Measurements from ENCODE around the gene TAS2R50. TPM values are rescaled to one million over a fixed set of nuclear protein-coding genes. Genes with fewer than 3 reads are reported as not detected.

TAS2R50 gene
- total and polyA plus RNA-seq, 2 donors (not counting 3 experiments of a cell fraction or from before 2014, with no cell fraction given): 0.12 to 1.5 TPM

- Histone ChIP-seq H3K4me3 (replicated peaks in 1 of 3; ENCODE audit: insufficient read depth in 1 of 3, low read depth in 1 of 3, low read length in 3 of 3) (no peak overlapping the region), H2AFZ (ENCODE audit: low read depth, low read length) (no peak overlapping the region), H3K27me3 (ENCODE audit: control insufficient read depth in 2 of 2, insufficient read depth in 2 of 2, low read length in 2 of 2) (no peaks in the 10 kb centered on the region), H3K79me2 (ENCODE audit: control insufficient read depth, insufficient read depth, low read length) (no peaks in the 10 kb centered on the region), H4K20me1 (replicated peaks; ENCODE audit: control insufficient read depth, extremely low read depth, insufficient read depth, low read length) (peaks cover 2% of the 10 kb centered on the region), H3K4me2 (ENCODE audit: insufficient read depth, low read length) (no peak overlapping the region), H3K9me3 (replicated peaks; ENCODE audit: control insufficient read depth, insufficient read depth, low read length) (no peaks in the 10 kb centered on the region), H3K27ac (ENCODE audit: insufficient read depth, low read depth, low read length) (no peak overlapping the region), H3K36me3 (ENCODE audit: control insufficient read depth in 2 of 2, extremely low read depth in 1 of 2, insufficient read depth in 2 of 2, low read length in 2 of 2) (no peaks in the 10 kb centered on the region), H3K4me1 (ENCODE audit: control insufficient read depth, extremely low read depth, insufficient read depth, low read length) (no peaks in the 10 kb centered on the region), H3K9ac (replicated peaks; ENCODE audit: extremely low read depth, insufficient read depth, low read length) (no peak overlapping the region), H3K9me1 (replicated peaks; ENCODE audit: control insufficient read depth, extremely low read depth, insufficient read depth, low read length) (no peaks in the 10 kb centered on the region)
- dilution Hi-C loops (cut with MboI; ENCODE audit: extremely low pct_ligation_motif_present, low sequenced_read_pairs) (no loop called here), intact Hi-C loops (cut with micrococcal nuclease) (no loop called here)
- POLR2A ChIA-PET: no interaction called here
- FAIRE-seq (no peak), DNase-seq (ENCODE audit: low read depth, low spot score) (no peak)
- TF ChIP-seq CTCF (IDR thresholded peaks at IDR 0.05; ENCODE audit: extremely low read depth in 1 of 2, insufficient read depth in 1 of 2, low read depth in 1 of 2, low read length in 2 of 2): no peak
- TF ChIP-seq POLR2A (IDR thresholded peaks at IDR 0.05; ENCODE audit: low read depth, low read length): no peak
- no peak for TF ChIP-seq EZH2 (IDR thresholded peaks at IDR 0.05; ENCODE audit: borderline replicate concordance, low read depth, low read length, severe bottlenecking)
- TF ChIP-seq GATA2 (IDR thresholded peaks at IDR 0.05; ENCODE audit: insufficient read depth, insufficient read length, low read depth, low read length): no peak
- TF ChIP-seq JUN (IDR thresholded peaks at IDR 0.05; ENCODE audit: borderline replicate concordance, insufficient read depth, insufficient read length, low read depth): no peak
- no peak for TF ChIP-seq POLR2AphosphoS5 (IDR thresholded peaks at IDR 0.05; ENCODE audit: insufficient read depth, low read depth, low read length)
- no peak for TF ChIP-seq MYC (IDR thresholded peaks at IDR 0.05; ENCODE audit: low read depth, low read length)
- no peak for TF ChIP-seq FOS (IDR thresholded peaks at IDR 0.05; ENCODE audit: borderline replicate concordance, insufficient read depth, low read length)
- TF ChIP-seq MAX (IDR thresholded peaks at IDR 0.05; ENCODE audit: insufficient read depth, insufficient read length): no peak
- no TSS peak for BruUV-seq (replicated peaks)
- CTCF ChIA-PET: no interaction called here
Measured at GRCh38 chr12:10936506-10936905, 50.2 kb downstream of the TAS2R50 start.

Other genes with a start within 250 kb of the TAS2R50 start
- gene TAS2R7, start 184.3 kb downstream of the TAS2R50 start, total RNA-seq: not detected in 2 replicates
- not detected in 2 replicates for gene TAS2R7, start 184.3 kb downstream of the TAS2R50 start, polyA plus RNA-seq
- not detected in 2 replicates for gene TAS2R8, start 179.6 kb downstream of the TAS2R50 start, total RNA-seq
- gene TAS2R8, start 179.6 kb downstream of the TAS2R50 start, polyA plus RNA-seq: not detected in 2 replicates
- not detected in 2 replicates for gene TAS2R9, start 176.7 kb downstream of the TAS2R50 start, total RNA-seq
- not detected in 2 replicates for gene TAS2R9, start 176.7 kb downstream of the TAS2R50 start, polyA plus RNA-seq
- 0.66 TPM in 1 of 2 replicates, not detected in the other for gene TAS2R10, start 160.6 kb downstream of the TAS2R50 start, total RNA-seq
- 0.11 and 0.22 TPM in 2 replicates for gene TAS2R10, start 160.6 kb downstream of the TAS2R50 start, polyA plus RNA-seq
- 2.4 and 2.8 TPM in 2 replicates for gene PRR4, start 137.4 kb downstream of the TAS2R50 start, total RNA-seq
- 2.4 and 2.6 TPM in 2 replicates for gene PRR4, start 137.4 kb downstream of the TAS2R50 start, polyA plus RNA-seq
- 16.2 and 17.0 TPM in 2 replicates for gene PRH1, start 102.7 kb downstream of the TAS2R50 start, total RNA-seq
- 2.2 and 2.3 TPM in 2 replicates for gene PRH1, start 102.7 kb downstream of the TAS2R50 start, polyA plus RNA-seq
- gene TAS2R13, start 77.3 kb downstream of the TAS2R50 start, total RNA-seq: 0.97 and 1.7 TPM in 2 replicates
- gene TAS2R13, start 77.3 kb downstream of the TAS2R50 start, polyA plus RNA-seq: 0.04 and 0.08 TPM in 2 replicates
- not detected in 2 replicates for gene PRH2, start 57.7 kb downstream of the TAS2R50 start, total RNA-seq
- gene PRH2, start 57.7 kb downstream of the TAS2R50 start, polyA plus RNA-seq: 0.21 TPM in 1 of 2 replicates, not detected in the other
- gene TAS2R14, start 47.6 kb downstream of the TAS2R50 start, total RNA-seq: 3.0 and 4.2 TPM in 2 replicates
- gene TAS2R14, start 47.6 kb downstream of the TAS2R50 start, polyA plus RNA-seq: 0.76 and 0.91 TPM in 2 replicates
- 2.2 and 3.3 TPM in 2 replicates for gene TAS2R20, start 11.4 kb upstream of the TAS2R50 start, total RNA-seq
- gene TAS2R20, start 11.4 kb upstream of the TAS2R50 start, polyA plus RNA-seq: 0.30 and 0.48 TPM in 2 replicates
- gene TAS2R19, start 35.7 kb upstream of the TAS2R50 start, total RNA-seq: 3.1 and 4.1 TPM in 2 replicates
- 0.12 and 0.29 TPM in 2 replicates for gene TAS2R19, start 35.7 kb upstream of the TAS2R50 start, polyA plus RNA-seq
- gene TAS2R31, start 44.5 kb upstream of the TAS2R50 start, total RNA-seq: 3.2 and 4.3 TPM in 2 replicates
- gene TAS2R31, start 44.5 kb upstream of the TAS2R50 start, polyA plus RNA-seq: 0.12 TPM in 1 of 2 replicates, not detected in the other
- gene TAS2R46, start 75.4 kb upstream of the TAS2R50 start, total RNA-seq: 1.4 and 2.4 TPM in 2 replicates
- 0.14 TPM in 1 of 2 replicates, not detected in the other for gene TAS2R46, start 75.4 kb upstream of the TAS2R50 start, polyA plus RNA-seq
- 0.88 and 1.8 TPM in 2 replicates for gene TAS2R43, start 105.4 kb upstream of the TAS2R50 start, total RNA-seq
- 0.07 TPM in 1 of 2 replicates, not detected in the other for gene TAS2R43, start 105.4 kb upstream of the TAS2R50 start, polyA plus RNA-seq
- gene TAS2R30, start 147.7 kb upstream of the TAS2R50 start, total RNA-seq: 3.7 and 5.2 TPM in 2 replicates
- gene TAS2R30, start 147.7 kb upstream of the TAS2R50 start, polyA plus RNA-seq: 0.26 and 0.33 TPM in 2 replicates
- 10.8 and 10.9 TPM in 2 replicates for gene SMIM10L1, start 184.3 kb upstream of the TAS2R50 start, total RNA-seq
- gene SMIM10L1, start 184.3 kb upstream of the TAS2R50 start, polyA plus RNA-seq: 5.1 and 6.2 TPM in 2 replicates
- gene TAS2R42, start 200.0 kb upstream of the TAS2R50 start, total RNA-seq: not detected in 2 replicates
- not detected in 2 replicates for gene TAS2R42, start 200.0 kb upstream of the TAS2R50 start, polyA plus RNA-seq